M059J (cell line): ENCODE results near the gene MAPK8. TPM values are rescaled to one million over a fixed set of nuclear protein-coding genes. Genes with fewer than 3 reads are reported as not detected.

Experiments
- DNase-seq: peaks from one replicate; pipeline ENCODE4 v3.0.0-alpha.2; 2012; ENCODE audit warnings: low read depth
- total RNA-seq: library from RNA; depleted of rRNA; stranded (reverse); fragments of >200 nt; shearing (Covaris generic); gene quantifications from 2 replicates; pipeline ENCODE4 v1.2.3, GENCODE V29; 2014

MAPK8 gene
- total RNA-seq, 1 experiment from 2014 or later = 149 TPM

- peak; percentile 78 for DNase-seq
Measured at GRCh38 chr10:48448796-48449195, 142.3 kb downstream of the MAPK8 start.

GRCh38 chr10:48449501-48450232, 143.2 kb downstream of the MAPK8 start:
- DNase-seq = no peak

GRCh38 chr10:48450233-48450740, 143.8 kb downstream of the MAPK8 start:
- no peak for DNase-seq

GRCh38 chr10:48450741-48451466, 144.4 kb downstream of the MAPK8 start:
- DNase-seq = no peak

GRCh38 chr10:48451969-48452878, 145.7 kb downstream of the MAPK8 start:
- DNase-seq = no peak

- DNase-seq = no peak
Measured at GRCh38 chr10:48452879-48453412, 146.5 kb downstream of the MAPK8 start.

GRCh38 chr10:48453451-48454301, 147.2 kb downstream of the MAPK8 start:
- DNase-seq = no peak

- DNase-seq = no peak
Measured at GRCh38 chr10:48454302-48455054, 148.0 kb downstream of the MAPK8 start.

GRCh38 chr10:48455055-48455391, 148.5 kb downstream of the MAPK8 start:
- no peak for DNase-seq

- DNase-seq = no peak
Measured at GRCh38 chr10:48455392-48456151, 149.1 kb downstream of the MAPK8 start.

- DNase-seq = no peak
Measured at GRCh38 chr10:48456361-48456804, 149.9 kb downstream of the MAPK8 start.

- DNase-seq = no peak
Measured at GRCh38 chr10:48456808-48457761, 150.6 kb downstream of the MAPK8 start.

GRCh38 chr10:48457949-48458661, 151.6 kb downstream of the MAPK8 start:
- DNase-seq = no peak

- DNase-seq = no peak
Measured at GRCh38 chr10:48458662-48459048, 152.2 kb downstream of the MAPK8 start.

- no peak for DNase-seq
Measured at GRCh38 chr10:48459270-48460150, 153.0 kb downstream of the MAPK8 start.

- DNase-seq = peak; percentile 13
Measured at GRCh38 chr10:48460182-48460581, 153.7 kb downstream of the MAPK8 start.
